GM12891 (cell line): Measurements from ENCODE around the gene RHOB.

Source experiments
- PAX5 ChIP-seq: IDR thresholded peaks from 2 replicates; pipeline ENCODE4 v1.6.1; 2011; ENCODE audit warnings: low read length, moderate library complexity, mild to moderate bottlenecking; ENCODE audit not compliant: insufficient read depth, severe bottlenecking
- POLR2A ChIP-seq: IDR thresholded peaks from 2 replicates; pipeline ENCODE4 v1.6.1; 2011; ENCODE audit warnings: low read depth, low read length, control low read depth
- POLR2AphosphoS5 ChIP-seq: IDR thresholded peaks from 2 replicates; pipeline ENCODE4 v1.6.1; 2011; ENCODE audit warnings: low read depth, low read length, control low read depth
- POU2F2 ChIP-seq: IDR thresholded peaks from 2 replicates; pipeline ENCODE4 v1.6.1; 2011; ENCODE audit warnings: low read depth, mild to moderate bottlenecking, control low read depth, low read length, moderate library complexity
- SPI1 ChIP-seq: IDR thresholded peaks from 2 replicates; pipeline ENCODE4 v1.6.1; 2011; ENCODE audit warnings: low read depth, low read length, control low read depth
- TAF1 ChIP-seq: IDR thresholded peaks from 2 replicates; pipeline ENCODE4 v1.6.1; 2011; ENCODE audit warnings: low read depth, low read length, control low read depth

DNA sequence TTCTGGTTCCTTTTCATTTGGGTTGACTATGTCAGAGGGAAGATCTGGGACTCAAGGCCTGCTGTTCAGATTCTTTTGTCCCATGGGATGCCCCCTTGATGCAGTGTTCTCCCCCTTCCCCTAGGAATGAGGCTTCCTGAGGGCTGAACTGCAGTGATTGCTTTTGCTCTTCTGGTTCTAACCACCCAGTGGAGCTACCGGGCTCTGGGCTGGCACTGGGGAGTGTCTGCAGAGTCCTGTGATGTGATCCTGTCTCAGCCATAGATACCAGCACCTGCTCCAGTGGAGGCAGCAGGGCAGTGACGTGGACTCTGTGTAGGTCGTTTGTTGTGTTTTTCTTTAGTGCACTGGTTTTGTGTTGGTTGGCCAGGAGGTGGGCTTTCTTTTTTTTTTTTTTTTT lies 32.1 kb upstream of the RHOB start:
- TF ChIP-seq POLR2A (no peak), POLR2AphosphoS5 (no peak), TAF1 (no peak), PAX5 (no peak), SPI1 (no peak), POU2F2 (no peak)
